HG03060 (cell line): ENCODE measurements around the gene JPH3.
"Not testable (repeated sequence)": the region's sequence is repeated elsewhere in the genome, so short reads cannot be mapped to it uniquely, and the experiment has no call there.

Experiments used
- ATAC-seq: cut with Tn5 transposase; IDR thresholded peaks from one replicate; pipeline ENCODE4 v1.9.1; 2021; ENCODE audit warnings: low read depth, moderate number of reproducible peaks; ENCODE audit not compliant: unreplicated experiment

JPH3 gene

GRCh38 chr16:87677830-87678229 is 75.5 kb downstream of the JPH3 start:
- ATAC-seq: no peak

- no peak for ATAC-seq
These were observed 76.3 kb downstream of the JPH3 start for GRCh38 chr16:87678618-87679017.

- no peak for ATAC-seq
These were observed 77.4 kb downstream of the JPH3 start for GRCh38 chr16:87679593-87680271.

- no peak for ATAC-seq
These were observed 78.0 kb downstream of the JPH3 start for GRCh38 chr16:87680272-87680644.

GRCh38 chr16:87681051-87681602 is 78.8 kb downstream of the JPH3 start:
- not testable (repeated sequence) for ATAC-seq

GRCh38 chr16:87681981-87682570 is 79.8 kb downstream of the JPH3 start:
- no peak for ATAC-seq

- ATAC-seq: no peak
These were observed 80.6 kb downstream of the JPH3 start for GRCh38 chr16:87682852-87683399.

GRCh38 chr16:87684106-87684677 is 81.9 kb downstream of the JPH3 start:
- no peak for ATAC-seq

GRCh38 chr16:87684711-87685404 is 82.5 kb downstream of the JPH3 start:
- no peak for ATAC-seq

- ATAC-seq: no peak
These were observed 83.1 kb downstream of the JPH3 start for GRCh38 chr16:87685405-87685755.

- no peak for ATAC-seq
These were observed 83.5 kb downstream of the JPH3 start for GRCh38 chr16:87685766-87686165.

- ATAC-seq: no peak
These were observed 84.4 kb downstream of the JPH3 start for GRCh38 chr16:87686697-87687096.

GRCh38 chr16:87687126-87687910 is 85.0 kb downstream of the JPH3 start:
- no peak for ATAC-seq

GRCh38 chr16:87687998-87688529 is 85.8 kb downstream of the JPH3 start:
- ATAC-seq: no peak

GRCh38 chr16:87688876-87689815 is 86.8 kb downstream of the JPH3 start:
- no peak for ATAC-seq

GRCh38 chr16:87689956-87690465 is 87.7 kb downstream of the JPH3 start:
- no peak for ATAC-seq

GRCh38 chr16:87690911-87691685 is 88.8 kb downstream of the JPH3 start:
- no peak for ATAC-seq

- no peak for ATAC-seq
These were observed 89.4 kb downstream of the JPH3 start for GRCh38 chr16:87691686-87692079.
